RWPE1 (cell line): Measurements from ENCODE around the gene USP35.

ENCODE experiments used
- CTCF ChIA-PET: fragments of 350-600 bp; sonication (Branson Sonifier 250); formaldehyde crosslinking; extraction: SDS; loops from one replicate; lab custom pipeline; 2021; lab: Yijun Ruan, JAX
- POLR2A ChIA-PET: fragments of 400-600 bp; formaldehyde crosslinking; extraction: SDS; loops from one replicate; lab custom pipeline; 2020; ENCODE audit warnings: antibody characterized with exemption; ENCODE audit not compliant: low non-redundant PET; lab: Yijun Ruan, JAX
- DNase-seq: peaks from one replicate; pipeline ENCODE4 v3.0.0; 2012; ENCODE audit warnings: low spot score
- H3K27ac ChIP-seq: fragments of 450-650 bp; 2 replicates; pipeline ENCODE4 v1.5.1; 2017
- TF ChIP-seq, protein P1 (sequence below): fragments of 450-650 bp; conservative IDR thresholded peaks from 2 replicates; pipeline ENCODE4 v1.5.1; 2017; ENCODE audit warnings: low read depth, mild to moderate bottlenecking

USP35 gene

DNA sequence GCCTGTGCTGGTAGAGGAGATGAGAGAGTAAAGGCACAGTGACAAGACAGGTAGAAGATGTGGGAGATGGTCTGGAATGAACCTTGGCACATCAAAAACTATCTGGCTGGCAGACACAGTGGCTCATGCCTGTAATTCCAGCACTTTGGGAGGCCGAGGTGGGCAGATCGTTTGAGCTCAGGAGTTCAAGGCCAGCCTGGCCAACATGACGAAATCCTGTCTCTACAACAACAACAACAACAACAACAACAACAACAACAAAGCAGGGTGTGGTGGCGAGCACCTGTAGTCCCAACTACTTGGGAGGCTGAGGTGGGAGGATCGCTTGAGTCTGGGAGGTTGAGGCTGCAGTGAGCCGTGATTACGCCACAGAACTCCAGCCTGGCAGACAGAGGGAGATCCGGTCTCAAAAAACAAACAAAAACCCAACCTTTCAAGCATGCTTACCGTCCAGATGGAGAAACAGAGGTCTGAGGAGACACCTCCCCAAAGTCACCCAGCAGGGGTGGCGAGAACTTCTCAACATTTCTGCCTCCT, 12.0 kb upstream of the USP35 start:
- H3K27ac ChIP-seq, result no peak overlapping the region
- POLR2A ChIA-PET, result no interaction called here
- CTCF ChIA-PET, result no interaction called here
- no peak for DNase-seq
- TF ChIP-seq, protein P1, sequence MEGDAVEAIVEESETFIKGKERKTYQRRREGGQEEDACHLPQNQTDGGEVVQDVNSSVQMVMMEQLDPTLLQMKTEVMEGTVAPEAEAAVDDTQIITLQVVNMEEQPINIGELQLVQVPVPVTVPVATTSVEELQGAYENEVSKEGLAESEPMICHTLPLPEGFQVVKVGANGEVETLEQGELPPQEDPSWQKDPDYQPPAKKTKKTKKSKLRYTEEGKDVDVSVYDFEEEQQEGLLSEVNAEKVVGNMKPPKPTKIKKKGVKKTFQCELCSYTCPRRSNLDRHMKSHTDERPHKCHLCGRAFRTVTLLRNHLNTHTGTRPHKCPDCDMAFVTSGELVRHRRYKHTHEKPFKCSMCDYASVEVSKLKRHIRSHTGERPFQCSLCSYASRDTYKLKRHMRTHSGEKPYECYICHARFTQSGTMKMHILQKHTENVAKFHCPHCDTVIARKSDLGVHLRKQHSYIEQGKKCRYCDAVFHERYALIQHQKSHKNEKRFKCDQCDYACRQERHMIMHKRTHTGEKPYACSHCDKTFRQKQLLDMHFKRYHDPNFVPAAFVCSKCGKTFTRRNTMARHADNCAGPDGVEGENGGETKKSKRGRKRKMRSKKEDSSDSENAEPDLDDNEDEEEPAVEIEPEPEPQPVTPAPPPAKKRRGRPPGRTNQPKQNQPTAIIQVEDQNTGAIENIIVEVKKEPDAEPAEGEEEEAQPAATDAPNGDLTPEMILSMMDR, result no peak

DNA sequence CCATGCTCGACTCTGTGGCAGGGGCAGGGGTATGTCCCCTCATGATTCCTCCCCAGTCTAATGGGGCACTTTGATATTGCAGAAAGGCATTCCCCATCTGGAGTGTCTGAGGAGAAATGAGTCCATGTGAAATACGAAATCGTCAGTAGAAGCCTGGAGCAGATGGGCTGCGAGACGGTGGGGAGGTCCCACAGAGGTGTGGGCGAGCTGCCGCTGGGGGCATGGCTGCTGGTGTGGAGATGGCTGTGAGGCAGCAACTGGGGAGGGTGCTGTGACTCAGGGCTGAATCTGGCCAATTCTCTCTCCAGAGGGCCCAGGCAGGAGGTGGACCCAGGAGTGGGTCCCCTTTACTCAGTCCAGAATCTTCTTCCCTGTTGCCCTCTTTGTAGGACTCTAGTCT, 11.5 kb upstream of the USP35 start:
- no peak overlapping the region for H3K27ac ChIP-seq
- CTCF ChIA-PET, result no interaction called here
- TF ChIP-seq, protein P1, result no peak
- DNase-seq, result no peak
- POLR2A ChIA-PET, result no interaction called here

DNA sequence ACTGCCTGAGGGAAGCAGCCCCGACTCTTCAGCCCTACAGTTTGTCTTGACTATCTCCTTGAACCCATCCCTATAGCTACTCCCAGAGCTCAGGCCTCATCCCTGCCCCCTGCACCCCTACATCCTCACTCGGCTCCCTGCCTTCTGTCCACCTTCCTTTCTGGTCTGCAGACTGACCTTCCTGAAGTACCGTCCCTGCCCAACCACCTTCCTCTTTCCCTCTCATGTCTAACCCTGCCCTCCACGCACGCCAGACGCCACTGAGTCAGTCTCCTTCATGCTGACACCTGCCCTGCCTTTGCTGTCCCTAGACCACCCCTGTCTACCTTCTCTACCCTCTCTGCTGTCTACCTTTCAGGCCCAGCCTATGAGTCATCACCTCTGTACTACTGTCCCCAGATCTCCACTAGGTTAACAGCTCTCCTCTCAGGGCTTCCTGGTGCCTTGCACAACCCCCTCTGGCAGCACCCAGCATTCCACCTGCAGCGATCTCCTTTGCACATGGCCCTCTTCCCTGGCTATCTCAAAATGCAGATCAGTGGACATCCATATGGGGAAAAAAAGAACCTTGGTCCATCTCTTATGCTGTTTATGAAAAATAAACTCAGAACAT, 9.2 kb upstream of the USP35 start:
- peak; percentile 12 for DNase-seq
- POLR2A ChIA-PET, result no interaction called here
- CTCF ChIA-PET, result interaction anchor here (0.6 kb wide), 1 partner anchor 614 kb away, joined by 3 read pairs; no protein-coding TSS in a partner anchor
- peak overlapping the region; percentile 24; the same call in 1 of the 2 replicates for H3K27ac ChIP-seq
- TF ChIP-seq, protein P1, result no peak

DNA sequence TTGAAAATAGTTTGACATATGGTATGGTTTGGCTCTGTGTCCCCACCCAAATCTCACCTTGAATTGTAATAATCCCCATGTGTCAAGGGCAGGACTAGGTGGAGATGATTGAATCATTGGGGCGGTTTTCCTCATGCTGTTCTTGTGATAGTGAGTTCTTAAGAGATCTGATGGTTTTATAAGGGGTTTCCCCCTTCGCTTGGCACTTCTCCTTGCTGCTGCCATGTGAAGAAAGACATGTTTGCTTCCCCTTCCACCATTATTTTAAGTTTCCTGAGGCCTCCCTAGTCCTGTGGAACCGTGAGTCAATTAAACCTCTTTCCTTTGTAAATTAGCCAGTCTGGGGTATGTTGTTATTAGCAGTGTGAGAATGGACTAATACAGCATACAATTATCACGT, 8.0 kb upstream of the USP35 start:
- DNase-seq, result no peak
- CTCF ChIA-PET, result no interaction called here
- no peak overlapping the region for H3K27ac ChIP-seq
- TF ChIP-seq, protein P1, result no peak
- POLR2A ChIA-PET, result no interaction called here

DNA sequence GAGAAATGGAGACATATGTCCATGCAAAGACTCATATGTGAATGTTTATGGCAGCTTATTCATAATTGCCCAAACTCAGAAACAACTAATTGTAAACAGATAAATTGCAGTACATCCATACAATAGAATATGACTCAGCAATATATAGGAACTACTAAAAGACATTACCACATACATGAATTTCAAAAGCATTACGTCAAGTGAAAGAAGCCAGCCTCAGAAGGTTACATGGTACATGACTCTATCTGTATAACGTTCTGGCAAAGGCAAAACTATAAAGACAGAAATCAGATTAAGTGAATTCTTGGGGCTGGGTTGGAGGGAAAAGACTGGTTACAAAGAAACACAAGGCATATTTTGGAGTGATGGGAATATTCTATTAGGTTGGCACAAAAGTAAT, 7.5 kb upstream of the USP35 start:
- H3K27ac ChIP-seq, result no peak overlapping the region
- CTCF ChIA-PET, result no interaction called here
- no peak for DNase-seq
- TF ChIP-seq, protein P1, result no peak
- POLR2A ChIA-PET, result no interaction called here

DNA sequence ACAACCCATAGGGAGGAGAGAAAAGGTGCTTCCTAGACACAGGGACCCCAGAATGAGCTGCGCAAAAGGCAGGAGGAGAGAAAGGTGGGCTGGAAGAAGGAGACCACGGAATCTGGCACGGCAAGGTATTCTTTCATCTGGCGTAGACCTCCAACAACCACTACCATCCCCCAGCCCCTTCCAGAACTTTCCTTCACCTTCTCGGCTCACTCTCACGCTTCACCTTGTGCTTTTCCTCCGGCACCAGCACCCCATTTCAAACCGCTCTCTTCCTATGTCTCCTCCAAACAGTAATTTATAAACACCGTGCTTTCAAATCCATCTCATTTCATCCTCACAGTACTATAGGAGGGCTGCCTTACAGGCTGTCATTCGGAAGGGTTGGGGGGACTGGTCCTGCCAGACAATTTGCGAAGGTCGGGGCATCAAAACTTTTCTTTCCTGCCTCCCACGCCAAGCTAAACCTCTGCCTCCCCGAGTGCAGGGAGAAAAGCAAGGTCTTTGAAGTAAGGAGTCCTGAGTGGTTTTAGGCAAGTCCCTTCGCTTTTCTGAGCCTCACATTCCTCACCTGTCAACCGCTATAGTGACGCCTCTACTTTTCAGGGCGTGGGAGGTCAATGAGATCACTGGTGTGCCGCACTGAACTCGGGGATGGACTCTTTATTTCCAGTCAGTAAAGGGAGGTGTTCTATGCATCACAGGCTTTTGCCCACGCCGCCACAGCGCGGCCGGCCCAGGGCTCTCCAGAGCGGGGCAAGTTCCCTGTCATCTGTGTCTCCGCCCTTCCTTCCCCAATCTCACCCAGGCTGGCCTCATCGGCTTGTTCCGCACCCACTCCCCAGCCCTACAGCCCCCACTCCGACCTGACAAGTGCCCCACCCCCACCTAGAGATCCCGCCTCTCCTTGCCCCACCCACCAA, 1.1 kb upstream of the USP35 start:
- POLR2A ChIA-PET, result interaction anchor here (0.6 kb wide), 1 partner anchor 231 kb away, joined by 3 read pairs; no protein-coding TSS in a partner anchor
- CTCF ChIA-PET, result interaction anchor here (0.5 kb wide), 1 partner anchor 142 kb away, joined by 3 read pairs; no protein-coding TSS in a partner anchor
- DNase-seq, result peak; percentile 54
- H3K27ac ChIP-seq, result peak overlapping the region; percentile 72
- TF ChIP-seq, protein P1, result no peak
